Upper lobe of left lung (tissue), 4 donors: ENCODE measurements around the gene PRKAR1B.

Experiments used
- POLR2A ChIP-seq, 4 donors: fragments of 450-650 bp; IDR thresholded peaks; one replicate each; pipeline ENCODE4 v1.5.1; 2016 to 2017; ENCODE audit warnings: antibody characterized with exemption in 4 of 4, mild to moderate bottlenecking in 2 of 4
- POLR2AphosphoS5 ChIP-seq, 2 donors: sonication (generic); formaldehyde crosslinking; IDR thresholded peaks; one replicate each; pipeline ENCODE4 v1.5.1; 2017; ENCODE audit warnings: antibody characterized with exemption in 2 of 2
- TF ChIP-seq, protein P1 (sequence below), 6 experiments: fragments of 450-650 bp in 4 of 6; fragments of 200-600 bp in 2 of 6; sonication (generic) in 2 of 6; IDR thresholded peaks; one replicate each; pipeline ENCODE4 v1.5.1; 2016 to 2019; ENCODE audit warnings: antibody characterized with exemption in 6 of 6

DNA sequence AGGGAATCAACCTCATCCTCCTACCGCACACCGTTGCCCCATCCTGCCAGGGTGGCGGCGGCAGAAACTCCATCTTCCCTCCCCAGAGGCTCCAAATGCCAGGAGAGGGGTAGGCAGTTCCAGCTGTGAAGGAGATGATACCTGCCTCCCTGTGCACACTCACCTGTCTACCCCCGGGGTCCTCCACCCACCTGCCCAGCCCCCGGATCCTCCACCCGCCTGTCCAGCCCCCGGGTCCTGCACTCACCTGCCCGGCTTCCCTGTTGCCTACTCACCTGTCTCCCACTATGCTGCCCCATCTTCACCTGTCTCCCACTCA is 14.0 kb downstream of the PRKAR1B start:
- TF ChIP-seq, protein P1, sequence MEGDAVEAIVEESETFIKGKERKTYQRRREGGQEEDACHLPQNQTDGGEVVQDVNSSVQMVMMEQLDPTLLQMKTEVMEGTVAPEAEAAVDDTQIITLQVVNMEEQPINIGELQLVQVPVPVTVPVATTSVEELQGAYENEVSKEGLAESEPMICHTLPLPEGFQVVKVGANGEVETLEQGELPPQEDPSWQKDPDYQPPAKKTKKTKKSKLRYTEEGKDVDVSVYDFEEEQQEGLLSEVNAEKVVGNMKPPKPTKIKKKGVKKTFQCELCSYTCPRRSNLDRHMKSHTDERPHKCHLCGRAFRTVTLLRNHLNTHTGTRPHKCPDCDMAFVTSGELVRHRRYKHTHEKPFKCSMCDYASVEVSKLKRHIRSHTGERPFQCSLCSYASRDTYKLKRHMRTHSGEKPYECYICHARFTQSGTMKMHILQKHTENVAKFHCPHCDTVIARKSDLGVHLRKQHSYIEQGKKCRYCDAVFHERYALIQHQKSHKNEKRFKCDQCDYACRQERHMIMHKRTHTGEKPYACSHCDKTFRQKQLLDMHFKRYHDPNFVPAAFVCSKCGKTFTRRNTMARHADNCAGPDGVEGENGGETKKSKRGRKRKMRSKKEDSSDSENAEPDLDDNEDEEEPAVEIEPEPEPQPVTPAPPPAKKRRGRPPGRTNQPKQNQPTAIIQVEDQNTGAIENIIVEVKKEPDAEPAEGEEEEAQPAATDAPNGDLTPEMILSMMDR (IDR thresholded peaks at IDR 0.05): no peak
- TF ChIP-seq POLR2A (IDR thresholded peaks at IDR 0.05) (no peak), POLR2AphosphoS5 (IDR thresholded peaks at IDR 0.05) (no peak)
